Glutamatergic neuron (in vitro differentiated cells): ENCODE results near the gene LRIF1. TPM values are rescaled to one million over a fixed set of nuclear protein-coding genes. Genes with fewer than 3 reads are reported as not detected.

Experiments
- DNase-seq: peaks from one replicate; pipeline ENCODE4 v3.0.0; 2022
- H3K27ac Mint-ChIP-seq: one replicate; pipeline ENCODE4 v1.8.0; 2020; ENCODE audit warnings: mild to moderate bottlenecking, mixed read lengths, inconsistent platforms; ENCODE audit not compliant: unreplicated experiment
- H3K27me3 Mint-ChIP-seq: one replicate; pipeline ENCODE4 v1.8.0; 2020; ENCODE audit warnings: mild to moderate bottlenecking, moderate library complexity, mixed read lengths, inconsistent platforms; ENCODE audit not compliant: unreplicated experiment
- H3K36me3 Mint-ChIP-seq: one replicate; pipeline ENCODE4 v1.8.0; 2020; ENCODE audit warnings: mild to moderate bottlenecking, mixed read lengths, inconsistent platforms; ENCODE audit not compliant: unreplicated experiment
- H3K4me1 Mint-ChIP-seq: one replicate; pipeline ENCODE4 v1.8.0; 2020; ENCODE audit warnings: mild to moderate bottlenecking, low read depth, mixed read lengths, inconsistent platforms; ENCODE audit not compliant: unreplicated experiment
- H3K4me3 Mint-ChIP-seq: one replicate; pipeline ENCODE4 v1.8.0; 2020; ENCODE audit warnings: mild to moderate bottlenecking, mixed read lengths, inconsistent platforms; ENCODE audit not compliant: unreplicated experiment
- H3K9me3 Mint-ChIP-seq: one replicate; pipeline ENCODE4 v1.8.0; 2020; ENCODE audit warnings: mild to moderate bottlenecking, moderate library complexity, mixed read lengths, inconsistent platforms; ENCODE audit not compliant: unreplicated experiment
- total RNA-seq: library from RNA; stranded (reverse); fragmentation: NEBNext Ultra II Directional; extraction: Animal tissue kit (Norgen Biotek cat#: 25700); gene quantifications from one replicate; pipeline ENCODE4 v1.2.1, GENCODE V29; 2021; ENCODE audit not compliant: unreplicated experiment
- TF ChIP-seq, protein P1 (sequence below): fragments of 200-600 bp; sonication (generic); IDR thresholded peaks from one replicate; pipeline ENCODE4 v1.5.0; 2021; ENCODE audit not compliant: partially characterized antibody, unreplicated experiment

LRIF1 gene
- total RNA-seq, 1 donor from 2014 or later, result 21.1 TPM

DNA sequence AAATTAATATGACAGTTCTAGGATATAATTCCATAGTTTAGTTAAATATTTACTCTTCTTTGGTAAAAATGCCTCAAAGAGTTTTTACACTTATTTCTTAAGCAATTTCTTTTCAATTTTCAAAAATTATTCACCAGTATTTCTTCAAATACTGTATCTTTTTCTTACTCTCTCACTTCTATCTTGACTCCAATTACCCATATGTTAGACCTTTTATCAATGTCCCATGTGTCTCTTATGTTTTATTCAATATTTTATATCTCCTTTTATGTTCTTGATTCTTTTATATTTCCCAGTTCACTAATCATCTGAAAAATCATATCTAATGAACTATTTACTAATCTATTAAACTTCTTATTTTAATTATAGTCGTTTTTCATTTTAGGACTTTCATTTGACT, 11.5 kb upstream of the LRIF1 start:
- no peak for DNase-seq
- Mint-ChIP-seq H3K27ac (no peak overlapping the region), H3K27me3 (peaks cover 5% of the 10 kb centered on the region), H3K4me1 (no peaks in the 10 kb centered on the region), H3K4me3 (no peak overlapping the region), H3K9me3 (no peaks in the 10 kb centered on the region), H3K36me3 (no peaks in the 10 kb centered on the region)
- TF ChIP-seq, protein P1, sequence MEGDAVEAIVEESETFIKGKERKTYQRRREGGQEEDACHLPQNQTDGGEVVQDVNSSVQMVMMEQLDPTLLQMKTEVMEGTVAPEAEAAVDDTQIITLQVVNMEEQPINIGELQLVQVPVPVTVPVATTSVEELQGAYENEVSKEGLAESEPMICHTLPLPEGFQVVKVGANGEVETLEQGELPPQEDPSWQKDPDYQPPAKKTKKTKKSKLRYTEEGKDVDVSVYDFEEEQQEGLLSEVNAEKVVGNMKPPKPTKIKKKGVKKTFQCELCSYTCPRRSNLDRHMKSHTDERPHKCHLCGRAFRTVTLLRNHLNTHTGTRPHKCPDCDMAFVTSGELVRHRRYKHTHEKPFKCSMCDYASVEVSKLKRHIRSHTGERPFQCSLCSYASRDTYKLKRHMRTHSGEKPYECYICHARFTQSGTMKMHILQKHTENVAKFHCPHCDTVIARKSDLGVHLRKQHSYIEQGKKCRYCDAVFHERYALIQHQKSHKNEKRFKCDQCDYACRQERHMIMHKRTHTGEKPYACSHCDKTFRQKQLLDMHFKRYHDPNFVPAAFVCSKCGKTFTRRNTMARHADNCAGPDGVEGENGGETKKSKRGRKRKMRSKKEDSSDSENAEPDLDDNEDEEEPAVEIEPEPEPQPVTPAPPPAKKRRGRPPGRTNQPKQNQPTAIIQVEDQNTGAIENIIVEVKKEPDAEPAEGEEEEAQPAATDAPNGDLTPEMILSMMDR, result no peak

DNA sequence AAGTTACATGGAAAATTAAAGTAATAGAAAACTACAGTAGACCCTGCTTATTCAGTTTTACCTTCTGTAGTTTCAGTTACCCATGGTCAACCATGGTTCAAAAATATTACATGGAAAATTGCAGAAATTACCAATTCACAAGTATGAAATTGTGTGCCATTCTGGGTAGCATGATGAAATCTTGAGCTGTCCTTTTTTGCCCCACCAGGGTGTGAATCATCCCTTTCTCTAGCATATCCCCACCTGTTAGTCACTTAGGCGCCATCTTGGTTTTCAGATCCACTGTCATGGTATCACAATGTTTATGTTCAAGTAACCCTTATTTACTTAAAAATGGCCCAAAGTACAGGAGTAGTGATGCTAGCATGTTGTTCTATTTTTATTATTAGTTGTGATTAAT, 3.5 kb upstream of the LRIF1 start:
- TF ChIP-seq, protein P1, result no peak
- H3K36me3 Mint-ChIP-seq, result peaks cover 7% of the 10 kb centered on the region
- H3K4me1 Mint-ChIP-seq, result peaks cover 2% of the 10 kb centered on the region
- H3K27ac Mint-ChIP-seq, result no peak overlapping the region
- DNase-seq, result no peak
- peaks cover 13% of the 10 kb centered on the region for H3K9me3 Mint-ChIP-seq
- peaks cover 16% of the 10 kb centered on the region for H3K27me3 Mint-ChIP-seq
- H3K4me3 Mint-ChIP-seq, result no peak overlapping the region

DNA sequence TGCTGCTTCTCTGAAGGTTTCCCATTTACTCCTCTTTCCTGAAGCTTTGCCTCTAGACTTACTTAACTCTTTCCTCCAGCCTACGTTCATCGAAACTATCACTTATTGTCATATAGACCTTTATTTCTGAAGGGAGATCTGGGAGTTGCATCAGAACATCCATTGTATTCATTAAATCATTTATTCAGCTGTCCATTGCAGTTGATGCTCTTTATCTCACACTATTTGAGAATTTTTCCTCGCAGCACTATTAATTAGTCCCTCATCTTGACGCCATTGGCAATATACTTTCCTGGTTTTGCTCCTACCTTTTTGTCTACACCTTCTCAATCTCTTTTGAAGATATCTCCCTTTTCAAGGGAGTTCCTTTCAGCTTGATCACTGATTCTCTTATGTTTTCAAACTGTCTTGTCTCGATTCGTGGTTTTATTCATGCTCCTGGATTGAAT, 757 bp upstream of the LRIF1 start:
- peak overlapping the region; percentile 95 for H3K4me3 Mint-ChIP-seq
- H3K9me3 Mint-ChIP-seq, result peaks cover 13% of the 10 kb centered on the region
- TF ChIP-seq, protein P1, result no peak

DNA sequence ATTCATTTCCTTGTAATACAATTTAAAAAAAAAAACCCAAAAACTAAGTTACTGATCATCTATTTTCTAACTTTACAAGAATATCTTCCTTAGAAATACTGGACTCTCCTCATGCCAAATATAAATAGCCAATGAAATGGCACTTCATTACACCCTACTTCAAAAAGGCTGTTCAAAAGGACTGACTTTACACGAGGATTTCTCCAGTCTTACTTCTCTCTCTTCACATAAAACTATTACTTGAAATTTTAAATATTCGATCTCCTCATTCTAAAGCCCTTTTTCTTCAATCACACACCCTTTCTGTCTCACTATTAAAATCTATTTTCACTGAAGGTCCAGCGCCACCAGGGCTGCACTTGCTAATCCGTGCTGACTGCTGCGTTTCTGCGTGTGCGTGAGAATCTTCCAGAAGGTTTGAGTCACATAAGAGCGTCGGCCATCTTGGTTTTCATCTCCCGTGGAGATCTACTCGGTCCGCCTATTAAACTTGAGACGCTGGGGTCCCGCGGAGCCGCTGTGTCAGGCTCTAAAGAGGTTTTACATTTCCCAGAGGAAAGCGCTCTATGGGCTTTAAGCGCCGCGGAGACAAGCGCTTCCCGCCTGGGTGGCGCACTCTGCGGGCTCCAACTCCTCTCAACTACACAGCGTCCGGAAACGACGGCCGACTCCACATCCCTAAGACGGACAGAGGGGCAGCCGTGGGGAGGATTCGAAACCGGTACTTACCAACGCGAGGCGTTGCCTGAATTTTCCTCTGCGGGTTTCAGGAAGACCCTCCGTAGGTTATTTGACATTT, 631 bp downstream of the LRIF1 start:
- Mint-ChIP-seq H3K27ac (peak overlapping the region; percentile 96), H3K36me3 (peaks cover 11% of the 10 kb centered on the region), H3K4me3 (peak overlapping the region; percentile 95), H3K9me3 (peaks cover 13% of the 10 kb centered on the region), H3K4me1 (peaks cover 4% of the 10 kb centered on the region), H3K27me3 (peaks cover 14% of the 10 kb centered on the region)
- peak; percentile 72 for DNase-seq
- TF ChIP-seq, protein P1, result no peak

More for the DNA sequence above, 757 bp upstream of the LRIF1 start:
- Mint-ChIP-seq H3K4me1 (peaks cover 4% of the 10 kb centered on the region), H3K36me3 (peaks cover 11% of the 10 kb centered on the region), H3K27me3 (peaks cover 14% of the 10 kb centered on the region), H3K27ac (peak overlapping the region; percentile 96)
- no peak for DNase-seq

DNA sequence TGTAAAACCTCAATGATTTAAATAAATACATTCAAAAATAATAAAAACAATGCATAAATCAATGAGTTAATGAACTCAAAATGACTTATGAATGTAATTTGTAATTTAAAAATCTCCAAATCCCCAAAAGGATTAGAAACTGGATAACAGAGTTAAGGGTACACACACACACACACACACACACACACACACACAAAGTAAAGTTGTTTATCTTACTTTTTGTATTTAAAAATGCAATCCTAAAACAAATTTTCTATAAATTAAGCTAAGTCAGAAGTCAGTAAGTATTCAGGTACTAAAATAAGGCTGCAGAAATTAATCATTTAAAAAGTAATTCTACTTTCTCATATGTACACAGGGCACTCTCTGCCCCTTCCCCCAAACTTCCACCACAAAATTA, 1.8 kb downstream of the LRIF1 start:
- H3K4me3 Mint-ChIP-seq, result peak overlapping the region; percentile 95
- peaks cover 11% of the 10 kb centered on the region for H3K36me3 Mint-ChIP-seq
- TF ChIP-seq, protein P1, result no peak

More for the DNA sequence above, 1.8 kb downstream of the LRIF1 start:
- Mint-ChIP-seq H3K4me1 (peaks cover 4% of the 10 kb centered on the region), H3K27ac (no peak overlapping the region), H3K9me3 (peaks cover 13% of the 10 kb centered on the region), H3K27me3 (peaks cover 14% of the 10 kb centered on the region)
- no peak for DNase-seq
